GM23248 (cell line): ENCODE results near the gene SLC39A2.

Experiments used
- EZH2 ChIP-seq: fragments of 200-600 bp; sonication (generic); IDR thresholded peaks from 2 replicates; pipeline ENCODE4 v1.6.1; 2018; ENCODE audit warnings: antibody characterized with exemption, mild to moderate bottlenecking; ENCODE audit not compliant: insufficient read depth, poor library complexity, severe bottlenecking
- EZH2phosphoT487 ChIP-seq: fragments of 200-600 bp; sonication (generic); IDR thresholded peaks from 2 replicates; pipeline ENCODE4 v1.6.1; 2018; ENCODE audit warnings: antibody characterized with exemption, moderate library complexity, mild to moderate bottlenecking, low read depth; ENCODE audit not compliant: insufficient read depth

- no peak for TF ChIP-seq EZH2
- no peak for TF ChIP-seq EZH2phosphoT487
These were observed 17.5 kb downstream of the SLC39A2 start for GRCh38 chr14:21016413-21017190.
